AG09309 (cell line): Measurements from ENCODE around the gene MAP3K21.

Experiments used
- DNase-seq: peaks from one replicate; pipeline ENCODE4 v3.0.0-alpha.2; 2010; ENCODE audit warnings: low read depth
- H3K4me3 ChIP-seq: 2 replicates; pipeline ENCODE4 v1.5.1; 2011; ENCODE audit warnings: mild to moderate bottlenecking, low read depth, low read length, moderate library complexity; ENCODE audit not compliant: control insufficient read depth
- CTCF ChIP-seq: IDR thresholded peaks from 2 replicates; pipeline ENCODE4 v1.5.1; 2011; ENCODE audit warnings: mild to moderate bottlenecking, low read depth, low read length, inconsistent platforms; ENCODE audit not compliant: insufficient read depth, control insufficient read depth; ENCODE audit errors: missing control alignments

MAP3K21 gene

DNA sequence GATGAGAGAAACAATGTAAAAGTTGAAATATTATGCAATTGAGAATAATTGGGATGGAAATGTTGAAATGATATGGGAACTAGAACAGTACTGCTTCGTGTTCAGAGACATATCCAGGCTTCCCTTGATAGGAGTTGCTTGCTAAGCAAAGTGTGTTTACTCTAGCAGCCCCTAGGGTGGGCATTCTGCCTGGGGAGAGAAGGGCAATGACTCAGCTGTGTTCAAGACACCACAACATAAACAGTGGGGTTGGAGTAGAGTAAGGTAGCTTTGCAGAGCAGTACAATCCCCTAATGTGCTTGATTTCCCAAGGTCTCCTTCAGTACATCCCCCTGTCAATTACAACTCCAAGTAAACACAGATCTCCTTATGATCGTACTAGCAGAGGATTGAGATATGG, 27.2 kb upstream of the MAP3K21 start:
- TF ChIP-seq CTCF = no peak
- H3K4me3 ChIP-seq = no peak overlapping the region
- DNase-seq = no peak

DNA sequence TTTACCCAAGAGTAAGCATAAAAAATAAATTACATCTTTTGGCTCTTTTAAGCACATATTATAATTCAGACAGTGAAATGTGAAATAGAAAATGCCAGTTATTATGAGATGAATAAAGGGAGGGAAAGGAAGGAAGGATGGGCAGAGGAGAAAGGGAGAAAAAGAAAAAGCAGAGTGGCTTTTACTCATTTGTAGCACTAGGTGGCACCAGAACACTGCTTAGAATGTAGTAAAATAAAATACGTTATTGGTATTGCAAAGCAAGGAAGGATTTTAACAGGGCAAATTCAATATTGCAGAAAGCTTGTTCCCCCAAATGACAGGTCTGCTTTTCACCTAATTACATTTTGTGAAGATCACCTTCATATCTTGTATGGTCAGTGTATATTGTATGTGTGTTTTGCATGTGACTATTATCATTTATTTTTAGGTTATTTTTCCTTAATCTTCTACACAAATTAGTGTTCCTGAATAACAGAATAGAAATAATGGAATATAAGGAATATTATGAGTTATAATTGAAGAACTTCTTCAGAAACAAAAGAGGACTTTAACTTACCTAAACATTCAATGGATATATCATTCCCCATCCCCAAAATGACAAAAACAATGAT, 22.9 kb upstream of the MAP3K21 start:
- peak; percentile 74 for TF ChIP-seq CTCF
- H3K4me3 ChIP-seq = no peak overlapping the region
- no peak for DNase-seq

GRCh38 chr1:233313434-233314155, 13.9 kb upstream of the MAP3K21 start:
- DNase-seq = no peak
- H3K4me3 ChIP-seq = no peak overlapping the region
- no peak for TF ChIP-seq CTCF

DNA sequence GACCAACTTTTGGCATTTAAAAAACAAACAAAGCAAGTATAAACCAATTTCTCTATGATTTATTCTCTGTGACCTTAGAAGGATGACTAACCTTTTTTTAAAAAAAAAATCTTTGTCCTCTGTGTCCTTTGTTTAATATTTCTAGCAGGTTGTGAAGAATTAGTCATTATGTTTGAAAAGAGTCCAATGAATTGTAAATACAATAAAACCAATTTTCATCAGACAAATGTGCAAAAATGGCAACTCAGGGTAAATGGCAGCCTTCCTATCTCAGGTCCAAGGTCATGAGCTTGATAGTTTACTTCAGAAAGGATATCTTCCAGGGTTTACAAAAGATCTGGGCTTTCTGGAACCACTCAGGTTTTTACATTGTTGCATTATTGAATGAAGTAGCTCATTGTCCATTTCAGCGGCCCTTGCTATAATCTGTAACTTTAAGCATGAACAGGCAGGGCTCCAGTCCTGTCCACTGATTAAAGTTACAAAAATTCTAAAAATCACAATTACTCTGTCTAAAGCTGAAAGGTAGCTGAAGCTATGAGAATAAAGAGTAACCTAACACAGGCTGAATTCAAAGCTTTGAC, 11.7 kb upstream of the MAP3K21 start:
- no peak for TF ChIP-seq CTCF
- no peak overlapping the region for H3K4me3 ChIP-seq
- no peak for DNase-seq

GRCh38 chr1:233316473-233316872, 11.1 kb upstream of the MAP3K21 start:
- no peak for TF ChIP-seq CTCF
- H3K4me3 ChIP-seq = no peak overlapping the region
- no peak for DNase-seq

GRCh38 chr1:233319272-233319671, 8.3 kb upstream of the MAP3K21 start:
- TF ChIP-seq CTCF = no peak
- no peak overlapping the region for H3K4me3 ChIP-seq
- DNase-seq = no peak

DNA sequence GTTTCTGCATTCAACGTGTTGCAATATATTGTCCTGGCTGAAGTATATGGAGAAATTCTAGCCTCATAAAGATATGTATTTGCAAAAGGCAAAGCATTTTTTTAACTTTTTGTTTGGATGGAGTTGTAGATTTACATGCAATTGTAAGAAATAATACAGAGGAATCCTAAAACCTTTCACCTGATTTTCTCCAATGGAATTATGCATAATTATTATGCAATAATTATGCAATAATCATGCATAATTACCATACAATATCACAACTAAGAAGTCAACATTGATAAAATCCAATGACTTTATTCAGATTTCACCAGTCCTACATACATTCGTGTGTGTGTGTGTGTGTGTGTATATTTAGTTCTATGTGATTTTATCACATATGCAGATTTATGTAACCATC, 7.5 kb upstream of the MAP3K21 start:
- H3K4me3 ChIP-seq = no peak overlapping the region
- no peak for DNase-seq
- no peak for TF ChIP-seq CTCF
